ENCODE data around the gene RPRML.
"Not testable (repeated sequence)": the region's sequence is repeated elsewhere in the genome, so short reads cannot be mapped to it uniquely, and the experiment has no call there.

The RPRML gene

DNA sequence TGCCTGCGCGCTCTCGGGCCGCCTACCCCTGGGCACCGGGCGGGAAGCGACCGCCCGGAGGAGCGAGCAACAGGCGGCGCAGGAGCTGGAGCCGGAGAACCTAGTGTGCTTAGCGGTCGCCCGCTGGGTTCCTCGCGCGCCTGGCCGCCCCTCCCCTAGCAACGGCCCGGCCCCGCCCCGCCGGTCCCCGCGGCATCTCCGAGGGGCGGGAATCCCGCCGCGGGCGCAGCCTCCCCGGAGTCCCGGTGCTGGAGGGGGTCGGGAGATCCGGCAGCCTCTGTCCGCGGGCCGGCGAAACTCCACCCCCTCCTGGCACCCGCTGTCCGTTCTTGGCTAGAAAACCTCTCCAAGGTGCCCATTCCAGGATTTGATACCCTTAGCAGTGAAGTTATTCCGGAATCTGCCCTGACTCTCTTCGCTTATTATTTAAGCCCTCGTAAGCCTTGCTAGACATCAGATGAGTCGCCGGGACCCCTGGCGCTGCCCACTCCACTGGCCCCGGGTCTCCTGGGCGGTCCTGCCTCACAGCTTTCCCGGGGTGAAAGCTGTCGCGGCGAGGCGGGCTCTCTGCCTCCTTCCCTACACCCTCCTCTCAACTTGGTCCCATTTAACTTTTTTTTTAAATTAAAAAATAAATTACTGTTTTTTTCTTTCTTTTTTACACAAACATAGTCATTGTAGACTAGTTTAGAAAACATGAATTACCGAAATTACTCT is at the start of gene RPRML:
Gene RPRML, minus strand, starts transcription at position 107 of the 717 bp plus-strand sequence. CDS start 246 bp downstream, outside the sequence.
- no peak for DNase-seq

DNA sequence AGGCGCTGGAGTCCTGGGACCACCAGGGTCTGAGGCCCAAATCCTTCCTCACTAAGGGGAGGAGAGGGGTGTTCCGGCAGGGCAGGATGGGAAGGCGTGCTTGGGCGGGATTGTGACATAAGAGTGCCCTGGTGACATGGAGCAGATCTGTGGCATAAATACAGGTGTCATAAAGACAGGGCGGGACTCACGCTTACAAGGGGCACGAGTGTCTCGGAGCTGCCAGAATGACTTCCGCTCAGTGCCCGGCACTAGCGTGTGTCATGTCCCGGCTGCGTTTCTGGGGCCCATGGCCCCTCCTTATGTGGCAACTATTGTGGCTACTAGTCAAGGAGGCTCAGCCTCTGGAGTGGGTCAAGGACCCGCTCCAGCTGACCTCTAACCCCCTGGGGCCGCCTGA is 37.9 kb upstream of the RPRML start:
- not testable (repeated sequence) for DNase-seq

DNA sequence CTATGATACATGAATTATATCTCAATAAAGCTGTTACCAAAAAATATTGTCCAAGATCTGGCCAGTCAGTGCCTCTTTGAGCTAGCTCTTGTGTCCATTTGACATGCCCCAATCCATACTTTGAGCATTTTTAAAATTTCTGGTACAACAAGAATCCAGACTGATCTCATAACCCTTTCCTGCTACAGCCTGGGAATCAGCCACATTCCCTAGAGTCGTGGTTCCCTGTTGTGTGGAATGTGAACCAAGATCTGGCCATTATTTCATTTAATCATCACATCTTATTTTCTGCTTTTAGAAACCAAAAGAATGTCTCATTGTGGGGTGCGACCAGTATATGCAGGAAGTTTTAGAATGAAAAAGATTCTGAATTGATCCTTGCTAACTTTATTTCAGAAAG is 34.3 kb upstream of the RPRML start:
- no peak for DNase-seq

DNA sequence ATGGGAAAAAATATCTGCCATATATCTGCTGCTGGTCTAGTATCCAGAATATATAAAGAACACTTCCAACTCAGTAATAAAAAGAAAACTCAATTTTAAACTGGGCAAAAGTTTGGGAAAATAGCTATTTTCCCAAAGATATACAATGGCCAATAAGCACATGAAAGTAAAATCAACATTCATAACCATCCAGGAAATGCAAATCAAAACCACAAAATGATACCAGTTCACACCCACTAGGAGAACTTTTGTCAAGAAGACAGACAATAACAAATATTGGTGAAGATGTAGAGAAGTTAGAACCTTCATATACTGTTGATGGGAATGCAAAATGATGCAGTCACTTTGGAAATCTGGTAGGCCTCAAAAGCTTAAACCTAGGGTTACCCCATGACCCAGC is 33.4 kb upstream of the RPRML start:
- DNase-seq = no peak

DNA sequence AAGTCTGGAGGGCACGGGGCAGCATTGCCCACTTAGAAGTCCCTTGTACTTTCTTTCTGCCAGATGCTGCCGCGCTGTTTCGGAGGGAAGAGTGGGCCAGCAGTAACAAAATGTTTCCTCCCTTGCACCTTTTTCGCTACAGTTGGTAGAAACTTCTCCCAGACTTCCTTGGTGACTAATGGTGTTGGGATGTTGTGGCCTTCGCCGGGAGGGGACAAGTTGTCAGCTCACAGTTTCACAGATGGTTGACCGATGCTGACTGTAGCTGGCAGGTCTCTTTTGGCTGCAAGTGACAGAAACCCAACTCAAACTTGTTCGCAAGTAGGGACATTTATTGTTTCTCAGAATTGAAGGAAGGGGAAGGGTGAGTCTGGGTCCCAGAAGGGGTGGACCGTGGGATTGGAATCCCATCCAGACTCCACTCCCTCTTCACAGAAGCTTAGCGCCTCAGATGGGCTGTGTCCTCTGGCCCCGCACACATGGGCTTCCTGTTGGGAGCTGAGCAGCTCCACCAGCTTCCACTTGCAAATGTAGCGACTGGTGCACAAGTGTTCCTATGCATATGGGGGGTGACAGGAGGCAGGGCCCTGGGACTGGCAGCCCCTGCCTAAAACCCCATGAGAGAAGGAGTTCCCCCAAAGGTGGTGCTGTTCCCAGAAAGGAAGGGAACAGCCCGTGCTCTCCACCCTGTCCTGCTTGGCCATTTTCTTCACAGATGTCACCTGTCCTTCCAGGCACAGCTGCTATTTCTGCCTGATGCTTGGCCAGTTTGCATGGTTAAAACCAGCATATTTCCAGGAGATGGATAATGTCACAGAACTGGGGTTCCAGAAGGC is 30.9 kb upstream of the RPRML start:
- DNase-seq = no peak

DNA sequence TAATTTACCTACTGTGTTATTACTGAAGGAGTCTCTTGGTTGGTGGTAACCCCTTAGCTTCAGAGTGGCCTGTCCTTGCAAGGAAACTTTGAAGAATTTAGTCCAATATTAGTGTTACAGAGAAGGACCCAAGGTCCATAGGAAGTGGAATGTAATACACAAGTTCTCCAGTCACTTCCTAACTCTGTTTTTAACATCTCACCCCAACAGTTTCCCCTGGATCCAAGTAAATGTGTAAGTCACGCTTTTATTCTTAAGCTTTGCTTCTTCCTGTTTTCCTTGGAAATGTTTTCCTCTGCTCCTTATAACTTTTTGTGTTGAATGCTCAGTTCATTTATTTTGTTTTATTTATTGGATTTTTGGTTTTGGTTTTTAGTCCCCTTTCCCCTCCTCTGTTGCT is 25.9 kb upstream of the RPRML start:
- DNase-seq = no peak

DNA sequence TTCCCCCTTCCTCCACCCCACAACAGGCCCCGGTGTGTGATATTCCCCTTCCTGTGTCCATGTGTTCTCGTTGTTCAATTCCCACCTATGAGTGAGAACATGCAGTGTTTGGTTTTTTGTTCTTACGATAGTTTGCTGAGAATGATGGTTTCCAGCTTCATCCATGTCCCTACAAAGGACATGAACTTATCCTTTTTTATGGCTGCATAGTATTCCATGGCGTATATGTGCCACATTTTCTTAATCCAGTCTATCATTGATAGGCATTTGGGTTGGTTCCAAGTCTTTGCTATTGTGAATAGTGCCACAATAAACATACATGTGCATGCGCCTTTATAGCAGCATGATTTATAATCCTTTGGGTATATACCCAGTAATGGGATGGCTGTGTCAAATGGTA is 24.8 kb upstream of the RPRML start:
- DNase-seq = not testable (repeated sequence)

DNA sequence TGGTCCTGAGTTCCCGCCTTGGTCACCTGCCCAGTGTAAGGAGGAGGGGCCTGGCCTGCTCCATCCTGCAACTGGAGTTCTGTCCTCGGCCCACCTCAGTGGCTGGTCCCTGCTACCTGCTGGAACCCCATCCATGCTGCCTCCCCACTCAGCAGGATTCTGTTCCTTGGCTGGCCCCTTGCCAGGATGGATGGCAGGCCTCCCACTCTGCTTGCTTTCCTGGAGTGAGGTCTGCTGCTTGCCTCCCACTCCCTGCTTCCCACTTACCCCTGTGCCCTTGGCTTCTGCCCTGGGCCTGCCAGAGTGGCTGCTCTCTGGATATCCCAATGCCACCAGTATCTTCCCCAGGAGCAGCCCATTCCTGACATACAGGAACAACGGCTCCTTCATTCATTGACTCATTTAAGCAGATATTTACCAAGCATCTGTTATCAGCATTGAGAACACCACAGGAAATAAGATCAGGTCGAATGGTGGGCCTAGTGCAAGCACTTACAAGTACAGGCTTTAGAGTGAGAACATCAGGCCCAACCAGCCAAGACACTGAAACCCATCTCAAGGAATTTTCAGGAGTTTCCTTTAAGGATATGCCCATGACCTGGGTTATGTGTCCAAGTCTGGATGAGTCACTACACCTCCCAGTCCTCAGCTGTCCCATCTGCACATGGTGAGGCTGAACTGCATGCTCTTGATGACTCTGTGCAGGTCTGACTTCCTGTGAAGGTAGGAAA is 17.0 kb upstream of the RPRML start:
- no peak for DNase-seq

DNA sequence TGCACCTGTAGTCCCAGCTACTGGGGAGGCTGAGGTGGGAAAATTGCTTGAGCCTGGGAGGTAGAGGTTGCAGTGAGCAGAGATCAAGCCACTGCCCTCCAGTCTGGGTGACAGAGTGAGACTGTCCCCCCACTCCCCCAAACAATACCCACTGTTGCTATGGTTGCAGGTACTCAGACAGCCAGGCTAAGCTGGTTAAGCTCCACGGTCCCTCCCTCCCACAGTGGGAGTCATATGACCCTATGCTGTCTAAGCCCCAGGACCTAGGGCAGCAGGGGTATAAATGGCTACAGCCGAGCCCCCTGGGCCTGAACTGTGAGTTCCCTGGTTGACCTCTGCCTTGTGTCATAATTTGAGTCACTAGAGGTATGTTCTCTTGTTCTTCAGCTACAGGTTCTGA is 15.9 kb upstream of the RPRML start:
- DNase-seq = no peak

DNA sequence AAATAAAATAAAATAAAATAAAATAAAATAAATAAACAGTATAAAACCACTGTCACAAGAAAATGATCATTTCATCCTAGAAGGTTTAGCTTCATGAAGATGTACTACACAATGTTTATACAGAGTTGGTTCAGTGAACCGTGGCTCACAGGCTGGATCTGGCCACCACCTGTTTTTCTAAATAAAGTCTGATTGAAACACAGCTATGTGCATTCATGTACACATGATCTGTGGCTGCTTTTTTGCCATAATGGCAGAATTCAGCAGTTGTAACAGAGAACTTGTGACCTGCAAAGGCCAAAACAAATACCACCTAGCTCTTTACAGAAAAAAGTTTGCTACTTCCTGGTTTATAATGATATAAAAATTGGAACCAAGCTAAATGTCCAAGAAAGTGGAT is 12.6 kb upstream of the RPRML start:
- no peak for DNase-seq

DNA sequence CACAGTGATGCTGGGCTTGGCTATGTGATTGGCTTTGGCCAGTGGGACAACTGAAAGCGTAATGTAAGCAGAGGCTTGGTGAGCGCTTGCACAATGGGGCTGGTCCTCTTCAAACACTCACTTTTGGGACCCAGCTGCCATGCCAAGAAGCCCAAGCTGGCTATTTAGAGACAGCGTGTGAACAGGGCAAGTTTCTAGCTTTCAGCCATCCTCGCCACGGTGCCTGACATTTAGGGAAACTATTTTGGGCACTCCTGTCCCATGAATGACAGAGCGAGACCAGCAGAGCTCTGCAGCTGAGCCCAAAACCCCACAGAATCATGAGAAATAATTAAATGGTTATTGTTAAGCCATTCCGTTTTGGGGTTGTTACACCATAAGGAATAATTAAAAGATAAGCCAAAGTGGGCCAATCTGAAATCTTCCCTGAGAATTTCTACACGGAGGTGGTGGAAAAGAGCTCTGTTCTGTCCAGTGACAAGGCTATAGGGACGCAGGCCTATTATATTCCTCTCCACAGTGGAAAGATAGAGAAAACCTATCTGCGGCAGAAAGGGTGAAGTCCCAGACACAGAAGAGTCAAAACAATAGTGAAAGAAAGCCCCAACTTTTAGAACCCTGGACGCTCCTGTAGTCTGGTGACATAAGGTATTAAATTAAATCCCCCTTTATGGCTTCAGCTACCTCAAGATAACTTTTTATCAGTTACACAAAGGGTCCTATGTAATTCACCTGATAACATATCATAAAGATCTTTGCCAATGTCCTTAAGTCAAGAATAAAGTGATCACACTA is 10.8 kb upstream of the RPRML start:
- no peak for DNase-seq

DNA sequence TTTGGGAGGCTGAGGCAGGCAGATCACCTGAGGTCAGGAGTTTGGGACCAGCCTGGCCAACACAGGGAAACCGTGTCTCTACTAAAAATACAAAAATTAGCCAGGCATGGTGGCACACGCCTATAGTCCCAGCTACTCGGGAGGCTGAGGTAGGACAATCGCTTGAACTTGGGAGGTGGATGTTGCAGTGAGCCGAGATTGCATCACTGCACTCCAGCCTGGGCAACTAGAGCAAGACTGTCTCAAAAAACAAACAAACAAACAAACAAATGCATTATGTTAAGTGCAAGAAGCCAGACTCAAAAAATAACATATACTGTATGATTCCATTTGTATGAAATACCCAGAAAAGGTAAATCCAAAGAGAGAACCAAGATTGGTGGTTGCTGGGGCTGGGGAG is 8.9 kb upstream of the RPRML start:
- DNase-seq = not testable (repeated sequence)

DNA sequence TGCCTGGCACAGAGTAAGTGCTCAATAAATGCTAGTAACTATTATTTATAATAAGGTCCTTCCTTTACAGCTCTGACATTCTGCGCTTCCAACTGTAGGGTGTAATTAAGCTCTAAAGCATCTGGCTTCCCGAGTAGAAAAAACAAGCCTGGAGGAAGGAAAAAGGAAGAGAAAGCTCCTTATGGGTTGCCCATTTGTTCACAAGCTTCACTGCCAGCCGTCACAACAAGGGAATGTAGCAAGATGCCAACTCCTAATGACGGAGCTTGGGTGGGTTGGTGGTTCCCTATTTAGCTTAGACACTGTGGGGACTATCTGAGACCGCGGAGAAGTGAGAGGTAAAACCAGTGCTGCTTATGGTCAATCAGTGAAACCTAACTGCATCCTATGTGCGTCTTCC is 7.3 kb upstream of the RPRML start:
- no peak for DNase-seq

DNA sequence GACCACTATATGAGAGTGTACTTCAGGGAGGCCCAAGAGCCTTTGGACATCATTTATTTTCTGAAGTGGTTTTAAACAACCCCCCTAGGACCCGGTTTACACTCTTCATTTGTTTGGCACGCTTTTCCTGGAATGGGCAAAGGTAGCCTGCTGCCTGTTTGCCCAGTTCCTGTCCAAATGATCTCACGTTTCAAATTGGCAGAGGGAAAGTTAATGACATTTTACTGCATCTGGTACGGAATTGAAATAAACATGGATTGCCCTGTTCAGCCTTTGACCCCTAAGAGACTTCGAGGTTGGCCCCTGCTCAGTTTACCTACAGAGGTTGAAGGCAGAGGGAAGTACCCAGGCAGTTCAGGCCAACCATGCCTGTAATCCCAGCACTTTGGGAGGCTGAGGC is 5.8 kb upstream of the RPRML start:
- DNase-seq = no peak

DNA sequence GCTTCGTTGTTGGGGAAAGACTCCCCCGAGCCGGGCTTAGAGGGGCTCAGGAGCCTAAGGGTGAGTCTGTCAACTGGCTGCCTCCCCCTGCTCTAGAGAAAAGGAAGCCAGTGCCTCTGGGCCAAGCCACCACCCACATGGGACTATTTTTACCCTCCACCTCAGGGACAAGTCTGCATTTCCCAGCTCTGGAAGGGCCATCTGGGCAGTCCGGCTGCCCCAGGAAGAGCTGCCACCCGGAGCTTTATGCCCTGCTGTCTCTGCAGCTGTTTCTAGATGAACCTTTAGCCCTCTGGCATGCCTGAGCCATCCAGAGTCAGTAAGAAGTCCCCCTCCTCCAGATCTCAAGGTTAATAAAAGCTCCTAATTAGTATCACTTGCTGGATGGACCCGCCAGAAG is 5.3 kb upstream of the RPRML start:
- DNase-seq = no peak

DNA sequence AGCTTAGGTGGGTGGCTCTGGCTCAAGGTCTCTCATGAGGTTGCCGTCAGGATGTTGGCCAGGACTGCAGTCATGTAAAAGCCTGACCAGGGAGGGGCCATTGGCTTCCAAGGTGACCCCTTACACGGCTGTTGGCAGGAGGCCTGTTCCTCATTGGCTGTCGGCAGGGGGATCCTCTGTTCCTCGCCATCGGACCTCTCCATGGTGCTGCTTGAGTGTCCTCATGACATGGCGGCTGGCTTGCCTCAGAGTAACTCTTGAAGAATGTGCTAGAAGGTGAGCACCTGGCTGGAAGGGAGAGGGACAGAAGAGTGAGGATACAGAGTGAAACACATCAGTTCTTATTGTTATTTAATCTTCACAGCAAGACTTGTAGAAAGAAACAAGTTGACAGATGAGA is 4.7 kb upstream of the RPRML start:
- no peak for DNase-seq

DNA sequence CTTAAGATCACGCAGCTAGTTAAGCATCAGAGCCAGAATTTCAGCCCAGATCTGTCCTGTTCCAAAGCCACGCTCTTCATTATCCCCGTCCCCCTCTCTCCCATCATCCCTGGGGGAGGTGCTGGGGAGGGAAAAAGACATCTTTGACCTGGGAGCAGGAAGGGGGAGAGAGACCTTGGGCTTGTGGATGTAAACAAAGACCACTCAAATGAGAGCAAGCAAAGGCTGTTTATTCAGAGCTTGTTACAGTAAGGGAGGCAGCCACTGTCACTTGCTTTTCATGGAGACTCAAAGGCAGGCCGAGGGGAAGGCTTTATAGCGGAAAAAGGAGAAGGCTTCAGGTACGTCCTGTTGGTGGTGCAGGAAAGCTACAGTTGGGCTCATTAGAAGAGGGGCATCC is 3.5 kb upstream of the RPRML start:
- no peak for DNase-seq

DNA sequence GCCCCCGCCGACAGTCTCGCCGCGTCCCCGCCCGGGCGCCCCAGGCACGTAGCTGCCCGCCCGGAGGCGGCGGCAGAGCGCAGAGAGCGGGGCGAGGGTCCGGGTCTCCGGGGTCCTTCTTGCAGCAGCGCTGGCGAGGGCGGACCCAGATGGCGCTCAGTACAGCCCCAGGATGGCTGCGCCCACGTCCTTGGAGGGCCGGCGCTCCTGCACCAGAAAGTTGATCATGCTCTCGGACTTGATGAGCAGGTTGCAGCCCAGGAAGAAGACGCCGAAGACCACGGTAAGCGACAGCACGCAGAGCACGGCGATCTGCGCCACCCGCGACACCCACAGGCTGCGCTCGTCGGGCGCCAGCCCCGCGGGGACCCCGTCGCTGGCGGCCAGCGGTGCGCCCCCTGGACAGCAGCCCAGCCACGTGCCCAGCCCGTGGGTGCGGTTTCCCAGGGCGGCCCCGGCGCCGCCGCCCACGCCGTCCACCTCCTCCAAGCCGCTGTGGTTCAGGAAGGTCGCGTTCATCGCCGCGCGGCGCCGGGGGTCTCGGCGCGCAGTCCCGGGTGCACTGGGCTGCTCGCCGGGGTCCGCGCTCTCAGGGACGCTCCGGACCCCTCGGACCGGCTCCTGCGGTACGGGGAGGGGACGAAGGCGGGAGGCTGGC is 435 bp downstream of the RPRML start:
- DNase-seq = no peak

DNA sequence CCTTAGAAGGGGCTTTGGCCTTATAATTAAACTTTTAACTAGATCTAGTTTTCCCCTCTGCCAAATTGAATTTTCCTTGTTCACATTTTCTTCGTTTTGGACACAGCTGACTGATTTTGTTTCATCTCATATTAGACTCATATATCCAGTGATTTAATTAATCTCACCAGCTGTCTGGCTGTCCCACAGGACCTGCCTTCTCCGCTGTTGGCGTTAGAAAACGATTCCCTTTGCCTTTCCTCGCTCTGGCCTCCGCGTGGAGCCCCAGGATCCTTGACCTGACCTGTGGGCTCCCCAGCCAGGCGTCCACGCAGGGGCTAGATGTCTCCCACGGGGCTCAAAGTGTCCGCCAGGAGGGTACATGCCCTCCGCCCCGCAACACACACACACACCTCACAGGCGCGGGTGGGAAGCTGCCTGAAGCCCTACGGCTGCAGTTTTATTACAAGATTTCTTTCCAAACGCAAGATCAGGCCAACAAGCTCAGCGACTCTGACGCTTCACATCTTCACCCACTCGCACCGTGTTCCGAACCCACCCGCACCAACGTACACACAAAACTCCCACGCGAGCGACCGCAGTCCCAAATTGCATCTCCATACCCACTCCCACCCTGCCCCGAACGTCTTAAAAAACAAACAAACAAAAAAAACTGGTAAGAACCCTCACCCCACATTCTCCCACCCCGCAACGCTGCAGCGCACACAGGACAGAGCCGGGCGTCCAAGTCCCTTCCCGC is 1.1 kb downstream of the RPRML start:
- no peak for DNase-seq

DNA sequence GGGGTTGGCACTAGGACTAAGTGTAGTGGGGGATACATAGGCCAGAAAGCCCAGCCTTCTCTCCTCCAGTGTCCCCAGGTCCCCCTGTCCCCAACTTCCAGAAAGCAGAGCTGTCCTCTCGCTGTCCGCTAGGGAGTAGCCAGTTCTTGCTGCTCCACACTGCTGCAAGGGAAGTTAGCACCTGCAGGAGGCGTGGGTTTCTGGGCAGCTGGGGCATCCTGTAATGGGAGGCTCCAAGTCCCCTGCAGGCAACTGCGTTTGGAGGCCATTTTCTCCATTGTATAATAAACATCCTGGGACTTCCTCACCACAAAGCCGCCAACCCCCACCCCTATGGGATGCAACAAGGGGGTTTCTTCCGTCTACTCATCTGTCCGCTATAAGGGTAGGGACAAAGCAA is 1.7 kb downstream of the RPRML start:
- DNase-seq = no peak

DNA sequence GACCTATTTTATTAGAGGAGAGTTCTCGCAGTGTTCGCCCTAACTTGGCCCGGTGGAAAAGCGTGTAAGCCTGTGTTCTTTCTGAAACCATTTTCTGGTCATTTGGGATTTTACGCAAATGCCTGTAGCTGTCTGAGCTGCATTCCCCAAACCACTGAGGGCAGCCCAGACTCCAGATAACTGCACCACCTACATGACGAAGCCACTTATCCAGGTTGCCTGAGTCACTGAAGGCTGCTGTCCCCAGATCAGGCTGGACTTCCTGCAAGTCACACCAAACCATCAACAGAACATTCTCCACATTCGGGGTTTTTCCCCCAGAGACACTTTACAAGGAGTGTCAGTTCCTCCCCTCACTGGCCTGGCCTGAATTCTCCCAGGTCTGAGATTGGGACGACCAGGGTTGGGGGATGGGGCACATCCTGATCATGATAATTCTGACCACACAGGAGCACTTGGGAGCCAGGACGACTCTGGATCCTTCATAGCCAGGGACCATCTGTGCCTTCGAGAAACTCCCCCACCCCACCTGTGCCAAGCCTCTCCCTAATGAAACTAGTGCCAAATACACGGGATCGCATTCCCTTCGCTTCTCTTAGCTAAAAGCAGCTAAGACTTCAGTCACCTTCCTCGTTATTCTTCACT is 2.3 kb downstream of the RPRML start:
- DNase-seq = no peak
